Measurements from ENCODE around the gene LY6G6C. TPM values are rescaled to one million over a fixed set of nuclear protein-coding genes. Genes with fewer than 3 reads are reported as not detected.

The LY6G6C gene
- total RNA-seq, 6 experiments from 2014 or later: not detected

GRCh38 chr6:31732029-31732428 lies 10.5 kb upstream of the LY6G6C start:
- Mint-ChIP-seq H3K27me3 (ENCODE audit: insufficient read depth) (peaks cover 2% of the 10 kb centered on the region), H3K4me3 (no peak overlapping the region; the same call in 1 of the 2 replicates), H3K27ac (peak overlapping the region; percentile 42), H3K4me1 (ENCODE audit: low read depth) (peaks cover 58% of the 10 kb centered on the region), H3K36me3 (ENCODE audit: low read depth) (peaks cover 51% of the 10 kb centered on the region), H3K9me3 (no peaks in the 10 kb centered on the region)
- TF ChIP-seq, protein P1, sequence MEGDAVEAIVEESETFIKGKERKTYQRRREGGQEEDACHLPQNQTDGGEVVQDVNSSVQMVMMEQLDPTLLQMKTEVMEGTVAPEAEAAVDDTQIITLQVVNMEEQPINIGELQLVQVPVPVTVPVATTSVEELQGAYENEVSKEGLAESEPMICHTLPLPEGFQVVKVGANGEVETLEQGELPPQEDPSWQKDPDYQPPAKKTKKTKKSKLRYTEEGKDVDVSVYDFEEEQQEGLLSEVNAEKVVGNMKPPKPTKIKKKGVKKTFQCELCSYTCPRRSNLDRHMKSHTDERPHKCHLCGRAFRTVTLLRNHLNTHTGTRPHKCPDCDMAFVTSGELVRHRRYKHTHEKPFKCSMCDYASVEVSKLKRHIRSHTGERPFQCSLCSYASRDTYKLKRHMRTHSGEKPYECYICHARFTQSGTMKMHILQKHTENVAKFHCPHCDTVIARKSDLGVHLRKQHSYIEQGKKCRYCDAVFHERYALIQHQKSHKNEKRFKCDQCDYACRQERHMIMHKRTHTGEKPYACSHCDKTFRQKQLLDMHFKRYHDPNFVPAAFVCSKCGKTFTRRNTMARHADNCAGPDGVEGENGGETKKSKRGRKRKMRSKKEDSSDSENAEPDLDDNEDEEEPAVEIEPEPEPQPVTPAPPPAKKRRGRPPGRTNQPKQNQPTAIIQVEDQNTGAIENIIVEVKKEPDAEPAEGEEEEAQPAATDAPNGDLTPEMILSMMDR (IDR thresholded peaks at IDR 0.05): no peak
- DNase-seq: no peak

GRCh38 chr6:31730631-31731086 lies 9.1 kb upstream of the LY6G6C start:
- no peak for DNase-seq
- Mint-ChIP-seq H3K9me3 (no peaks in the 10 kb centered on the region), H3K4me3 (peak overlapping the region; percentile 93), H3K27ac (peak overlapping the region; percentile 94), H3K4me1 (ENCODE audit: low read depth) (peaks cover 51% of the 10 kb centered on the region), H3K36me3 (ENCODE audit: low read depth) (peaks cover 51% of the 10 kb centered on the region), H3K27me3 (ENCODE audit: insufficient read depth) (peaks cover 2% of the 10 kb centered on the region)
- TF ChIP-seq, protein P1 (IDR thresholded peaks at IDR 0.05): no peak

DNA sequence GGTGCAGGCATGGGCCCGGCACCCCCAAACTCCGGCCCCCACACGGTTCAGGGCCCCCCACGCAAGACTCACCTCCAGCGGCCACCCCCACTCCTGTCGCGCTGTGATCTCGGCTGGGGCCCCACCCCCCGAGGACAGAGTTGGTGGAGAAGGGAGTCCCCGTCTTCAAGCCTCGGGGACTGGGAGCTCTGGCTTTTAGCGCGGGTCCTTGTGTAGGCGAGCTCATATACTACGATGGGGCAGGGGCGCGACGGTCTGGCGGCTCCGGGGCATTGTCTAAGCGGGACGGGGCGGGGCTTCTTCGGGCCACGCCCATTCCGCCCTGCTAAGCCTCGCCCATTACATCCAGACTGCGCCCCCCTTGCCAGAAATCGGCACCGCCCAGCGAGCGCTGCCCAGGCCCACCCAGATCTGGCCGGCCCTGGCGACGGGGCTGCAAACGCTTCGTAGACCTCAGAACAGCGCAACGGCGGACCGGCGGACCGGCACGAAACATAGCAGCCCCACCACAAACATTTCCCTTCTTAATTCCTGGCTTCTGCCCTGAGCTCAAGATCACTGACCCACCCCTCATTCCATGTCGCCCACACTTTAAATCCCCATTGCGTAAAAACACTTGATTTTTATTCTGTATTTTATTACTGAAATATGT lies 8.6 kb upstream of the LY6G6C start:
- H3K36me3 Mint-ChIP-seq (ENCODE audit: low read depth): peaks cover 45% of the 10 kb centered on the region
- peak overlapping the region; percentile 93 for H3K4me3 Mint-ChIP-seq
- H3K27me3 Mint-ChIP-seq (ENCODE audit: insufficient read depth): peaks cover 4% of the 10 kb centered on the region
- peak; percentile 80 for DNase-seq
- peak overlapping the region; percentile 94 for H3K27ac Mint-ChIP-seq
- H3K4me1 Mint-ChIP-seq (ENCODE audit: low read depth): peaks cover 51% of the 10 kb centered on the region
- TF ChIP-seq, protein P1 (IDR thresholded peaks at IDR 0.05): peak; percentile 10; the same call in 1 of the 2 replicates
- no peaks in the 10 kb centered on the region for H3K9me3 Mint-ChIP-seq

- H3K27ac Mint-ChIP-seq: peak overlapping the region; percentile 94
- H3K27me3 Mint-ChIP-seq (ENCODE audit: insufficient read depth): peaks cover 4% of the 10 kb centered on the region
- peak overlapping the region; percentile 93 for H3K4me3 Mint-ChIP-seq
- H3K36me3 Mint-ChIP-seq (ENCODE audit: low read depth): peaks cover 40% of the 10 kb centered on the region
- peaks cover 51% of the 10 kb centered on the region for H3K4me1 Mint-ChIP-seq (ENCODE audit: low read depth)
- H3K9me3 Mint-ChIP-seq: no peaks in the 10 kb centered on the region
- DNase-seq: peak; percentile 85
- TF ChIP-seq, protein P1 (IDR thresholded peaks at IDR 0.05): peak; percentile 75; the same call in 1 of the 2 replicates
Observed at GRCh38 chr6:31729515-31729978, 8.0 kb upstream of the LY6G6C start.

DNA sequence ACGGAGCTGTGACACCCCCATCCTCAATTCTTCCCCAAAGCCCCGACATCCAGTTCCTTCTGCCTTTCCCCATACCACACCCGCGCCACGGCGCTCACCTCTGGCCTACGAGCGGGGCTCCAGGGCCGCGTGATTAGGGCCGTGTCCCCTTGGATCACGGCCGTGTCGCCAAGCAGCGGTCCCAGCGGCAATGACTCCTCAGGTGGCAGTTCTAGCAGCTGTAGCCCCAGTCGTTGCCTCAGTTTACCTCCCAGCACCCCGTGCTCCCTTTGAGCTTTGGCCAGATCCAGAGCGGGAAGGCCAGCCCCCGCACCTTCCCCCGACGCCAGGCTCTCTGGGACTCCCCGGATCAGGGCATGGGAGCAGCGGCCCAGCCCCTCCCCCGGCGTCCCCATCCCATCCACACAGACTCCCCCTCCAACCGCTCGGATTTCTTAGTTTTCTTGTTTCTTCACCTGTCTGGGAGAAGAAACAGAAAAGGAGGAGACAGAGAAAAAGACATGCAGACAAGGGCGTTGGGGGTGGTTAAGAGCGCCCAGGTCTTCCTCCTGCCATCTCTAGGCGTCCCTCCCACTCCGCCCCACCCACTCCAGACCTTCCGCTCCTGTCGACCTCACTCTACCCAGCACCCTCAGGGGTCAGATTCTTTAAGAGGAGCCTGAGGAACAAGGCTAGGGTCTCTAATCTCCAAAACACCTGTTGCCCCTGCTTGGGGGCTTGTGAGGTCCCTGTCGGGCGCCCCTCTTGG lies 7.4 kb upstream of the LY6G6C start, which contains the start of gene DDAH2:
Gene DDAH2 (minus strand): TSS at position 533 of the 748 bp plus-strand sequence. CDS start 138 bp downstream, at position 395.
- TF ChIP-seq, protein P1 (IDR thresholded peaks at IDR 0.05): no peak; the same call in 1 of the 2 replicates
- H3K27me3 Mint-ChIP-seq (ENCODE audit: insufficient read depth): peaks cover 4% of the 10 kb centered on the region
- H3K9me3 Mint-ChIP-seq: no peaks in the 10 kb centered on the region
- peaks cover 46% of the 10 kb centered on the region for H3K4me1 Mint-ChIP-seq (ENCODE audit: low read depth)
- peak within 1 kb of the TSS; percentile 94 for H3K27ac Mint-ChIP-seq
- H3K4me3 Mint-ChIP-seq: peak within 1 kb of the TSS; percentile 93
- no peak for DNase-seq
- peaks cover 34% of the 10 kb centered on the region for H3K36me3 Mint-ChIP-seq (ENCODE audit: low read depth)

All from HFFc6 (cell line).